ENCODE measurements around the gene PRICKLE2. TPM values are rescaled to one million over a fixed set of nuclear protein-coding genes. Genes with fewer than 3 reads are reported as not detected.

PRICKLE2 gene, protein sequence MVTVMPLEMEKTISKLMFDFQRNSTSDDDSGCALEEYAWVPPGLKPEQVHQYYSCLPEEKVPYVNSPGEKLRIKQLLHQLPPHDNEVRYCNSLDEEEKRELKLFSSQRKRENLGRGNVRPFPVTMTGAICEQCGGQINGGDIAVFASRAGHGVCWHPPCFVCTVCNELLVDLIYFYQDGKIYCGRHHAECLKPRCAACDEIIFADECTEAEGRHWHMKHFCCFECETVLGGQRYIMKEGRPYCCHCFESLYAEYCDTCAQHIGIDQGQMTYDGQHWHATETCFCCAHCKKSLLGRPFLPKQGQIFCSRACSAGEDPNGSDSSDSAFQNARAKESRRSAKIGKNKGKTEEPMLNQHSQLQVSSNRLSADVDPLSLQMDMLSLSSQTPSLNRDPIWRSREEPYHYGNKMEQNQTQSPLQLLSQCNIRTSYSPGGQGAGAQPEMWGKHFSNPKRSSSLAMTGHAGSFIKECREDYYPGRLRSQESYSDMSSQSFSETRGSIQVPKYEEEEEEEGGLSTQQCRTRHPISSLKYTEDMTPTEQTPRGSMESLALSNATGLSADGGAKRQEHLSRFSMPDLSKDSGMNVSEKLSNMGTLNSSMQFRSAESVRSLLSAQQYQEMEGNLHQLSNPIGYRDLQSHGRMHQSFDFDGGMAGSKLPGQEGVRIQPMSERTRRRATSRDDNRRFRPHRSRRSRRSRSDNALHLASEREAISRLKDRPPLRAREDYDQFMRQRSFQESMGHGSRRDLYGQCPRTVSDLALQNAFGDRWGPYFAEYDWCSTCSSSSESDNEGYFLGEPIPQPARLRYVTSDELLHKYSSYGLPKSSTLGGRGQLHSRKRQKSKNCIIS
- total RNA-seq, result 10 to 100 TPM in 2 of 7 donors, 1 to 10 TPM in 5; 3.1 to 11.4 (median 7.3) TPM
- polyA plus RNA-seq, result under 1 TPM; 0.27 to 0.51 (median 0.30) TPM
- long read RNA-seq, donor 1, full-length matches to known transcripts, result 6 of 6 reads
- long read RNA-seq, donor 1, partial matches to known transcripts, result 0 of 6 reads
- long read RNA-seq, donor 1, other reads (novel, unspliced or antisense), result 0 of 6 reads
- long read RNA-seq, donor 2, full-length matches to known transcripts, result 1 of 1 reads
- long read RNA-seq, donor 2, partial matches to known transcripts, result 0 of 1 reads
- long read RNA-seq, donor 2, other reads (novel, unspliced or antisense), result 0 of 1 reads

GRCh38 chr3:64224826-64225610, at the start of gene PRICKLE2:
PRICKLE2 (minus strand) TSS chr3:64225466; CDS start chr3:64198927, 26,539 bp downstream.
- 22 to 27% (median 23%) methylated on average over 13 of the region's 13 CpGs for whole genome bisulfite sequencing, 5 donors
- H3K27me3 ChIP-seq (replicated peaks in 1 of 7), result no peaks in the 10 kb centered on the region
- H3K36me3 ChIP-seq, result no peaks in the 10 kb centered on the region
- H3K27ac ChIP-seq, result peak within 1 kb of the TSS in 7 of 8 donors; percentile 46 to 72 (median 65)
- H3K4me1 ChIP-seq, result peaks cover 0 to 11% (median 2%) of the 10 kb centered on the region in 6 donors
- peak; percentile 76 for DNase-seq
- no peaks in the 10 kb centered on the region for H3K9me3 ChIP-seq
- intact Hi-C loops (cut with DNase I; ENCODE audit: low total_unique reads), result no loop called here
- peak within 1 kb of the TSS in 5 of 8 donors; percentile 2 to 52 (median 8) for H3K4me3 ChIP-seq
- TF ChIP-seq CTCF (IDR thresholded peaks at IDR 0.05 in 8 of 11, conservative IDR thresholded peaks at IDR 0.05 in 3 of 11) (peak in 3 of 11 experiments; percentile 8 to 24 (median 12)), POLR2AphosphoS5 (IDR thresholded peaks at IDR 0.05) (peak in 2 of 3 donors; percentile 54 to 59), POLR2A (IDR thresholded peaks at IDR 0.05) (no peak)

DNA sequence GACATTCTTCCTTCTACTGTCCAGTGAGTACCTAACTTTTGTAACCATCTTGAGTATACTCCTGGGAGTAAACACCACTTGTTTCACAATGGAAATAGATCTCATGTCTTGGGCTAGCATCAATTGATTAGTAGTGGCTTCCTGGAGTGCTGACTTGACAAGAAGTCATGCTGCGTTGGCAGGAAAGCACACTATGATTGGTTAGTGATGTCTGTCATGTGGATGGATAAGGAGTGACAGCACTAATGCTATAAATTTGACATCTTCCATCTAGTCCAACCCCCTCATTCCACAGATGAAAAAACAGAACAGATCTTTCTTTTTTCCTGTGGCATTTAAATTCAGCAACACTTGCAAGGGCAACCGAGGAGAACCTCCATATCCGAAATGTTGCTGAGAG, 47.6 kb upstream of the PRICKLE2 start:
- no peak for DNase-seq
- intact Hi-C loops (cut with DNase I; ENCODE audit: low total_unique reads), result no loop called here
- H3K4me1 ChIP-seq, result no peaks in the 10 kb centered on the region
- no peak for TF ChIP-seq POLR2A (IDR thresholded peaks at IDR 0.05)
- TF ChIP-seq CTCF (IDR thresholded peaks at IDR 0.05 in 8 of 11, conservative IDR thresholded peaks at IDR 0.05 in 3 of 11), result no peak
- TF ChIP-seq POLR2AphosphoS5 (IDR thresholded peaks at IDR 0.05), result no peak
- peaks cover 0 to 11% (median 6%) of the 10 kb centered on the region in 7 donors for H3K27me3 ChIP-seq (replicated peaks in 1 of 7)
- H3K27ac ChIP-seq, result no peak overlapping the region
- H3K36me3 ChIP-seq, result no peaks in the 10 kb centered on the region
- peaks cover 0 to 5% (median 0%) of the 10 kb centered on the region in 8 donors for H3K9me3 ChIP-seq
- H3K4me3 ChIP-seq, result no peak overlapping the region
- 75 to 88% (median 85%) methylated on average over 3 of the region's 3 CpGs for WGBS, 5 donors

- Histone ChIP-seq H3K4me3 (no peak overlapping the region), H3K27ac (no peak overlapping the region), H3K4me1 (no peaks in the 10 kb centered on the region), H3K36me3 (no peaks in the 10 kb centered on the region), H3K9me3 (peaks cover 0 to 5% (median 0%) of the 10 kb centered on the region in 8 donors), H3K27me3 (replicated peaks in 1 of 7) (peaks cover 0 to 17% (median 12%) of the 10 kb centered on the region in 7 donors)
- no peak for DNase-seq
- intact Hi-C loops (cut with DNase I; ENCODE audit: low total_unique reads), result no loop called here
- 91 to 96% (median 94%) methylated on average over 2 of the region's 2 CpGs for whole genome bisulfite sequencing, 5 donors
- no peak for TF ChIP-seq POLR2A (IDR thresholded peaks at IDR 0.05)
These were observed 47.0 kb upstream of the PRICKLE2 start for GRCh38 chr3:64272271-64272670.

DNA sequence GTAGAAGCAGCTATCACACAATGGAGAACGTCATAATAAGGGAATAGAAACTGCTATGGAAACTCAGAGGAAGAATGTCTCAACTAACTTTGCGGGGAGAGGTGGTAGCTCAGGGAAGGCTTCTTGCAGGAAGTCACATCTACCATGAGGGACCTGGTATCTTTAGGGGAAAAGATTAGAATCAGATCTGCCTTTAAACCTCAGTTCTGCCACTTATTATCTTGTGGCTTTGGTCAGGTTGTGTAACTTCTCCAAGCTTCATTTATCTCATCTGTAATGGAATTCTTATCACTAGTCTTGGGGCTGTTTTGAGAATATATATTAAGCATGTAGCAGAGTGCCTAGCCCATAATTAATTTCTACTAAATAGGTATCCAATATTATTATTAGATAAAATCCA, 46.4 kb upstream of the PRICKLE2 start:
- intact Hi-C loops (cut with DNase I; ENCODE audit: low total_unique reads), result no loop called here
- no peak overlapping the region for H3K4me3 ChIP-seq
- peaks cover 0 to 22% (median 12%) of the 10 kb centered on the region in 7 donors for H3K27me3 ChIP-seq (replicated peaks in 1 of 7)
- no peak for DNase-seq
- H3K4me1 ChIP-seq, result no peaks in the 10 kb centered on the region
- 75 to 89% (median 79%) methylated on average over 2 of the region's 2 CpGs for WGBS, 5 donors
- peaks cover 0 to 5% (median 0%) of the 10 kb centered on the region in 8 donors for H3K9me3 ChIP-seq
- no peak overlapping the region for H3K27ac ChIP-seq
- H3K36me3 ChIP-seq, result no peaks in the 10 kb centered on the region
- TF ChIP-seq POLR2A (IDR thresholded peaks at IDR 0.05), result no peak
- TF ChIP-seq POLR2AphosphoS5 (IDR thresholded peaks at IDR 0.05), result no peak
- no peak for TF ChIP-seq CTCF (IDR thresholded peaks at IDR 0.05 in 8 of 11, conservative IDR thresholded peaks at IDR 0.05 in 3 of 11)

Measured in spleen (tissue), 13 donors.